ENCODE results near the gene BRD1.

DNA sequence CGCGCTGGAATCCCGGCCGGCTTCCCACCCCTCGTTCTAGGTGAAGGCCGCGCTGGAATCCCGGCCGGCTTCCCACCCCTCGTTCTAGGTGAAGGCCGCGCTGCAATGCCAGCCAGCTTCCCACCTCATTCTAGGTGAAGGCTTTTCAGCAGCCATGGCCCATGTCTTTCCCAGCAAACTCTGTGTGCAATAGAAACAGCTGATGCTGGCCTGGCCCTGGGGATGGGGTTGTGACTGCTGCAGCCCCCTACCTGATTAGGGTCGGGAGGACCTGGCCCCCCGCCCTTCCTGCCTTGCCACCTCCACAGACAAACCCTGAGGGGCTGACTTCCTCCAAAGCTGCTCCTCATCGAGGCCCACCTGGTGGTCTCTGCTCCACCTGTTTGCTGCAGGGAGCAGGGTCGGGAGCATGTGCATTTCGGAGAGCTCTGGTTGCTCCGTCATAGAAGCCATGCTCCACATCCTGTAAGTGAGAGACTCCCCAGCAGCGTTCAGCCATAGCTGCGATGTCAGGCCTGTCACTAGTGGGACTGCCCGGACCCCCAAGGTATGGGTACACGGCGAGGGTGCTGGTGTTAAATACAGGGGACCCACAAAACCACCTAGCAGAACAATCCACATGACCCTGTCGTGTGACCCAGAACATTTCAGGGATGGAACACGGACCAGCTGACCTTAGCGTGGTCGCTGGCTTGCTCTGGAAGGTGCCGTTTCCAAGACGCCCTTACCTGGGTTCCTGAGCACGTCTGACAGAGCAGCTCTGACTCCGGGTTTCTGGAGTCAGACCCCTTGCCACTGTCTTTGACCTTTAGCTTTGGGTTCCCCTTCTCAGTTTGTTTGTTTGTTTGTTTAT lies 29.3 kb upstream of the BRD1 start:
- TF ChIP-seq, protein P1, sequence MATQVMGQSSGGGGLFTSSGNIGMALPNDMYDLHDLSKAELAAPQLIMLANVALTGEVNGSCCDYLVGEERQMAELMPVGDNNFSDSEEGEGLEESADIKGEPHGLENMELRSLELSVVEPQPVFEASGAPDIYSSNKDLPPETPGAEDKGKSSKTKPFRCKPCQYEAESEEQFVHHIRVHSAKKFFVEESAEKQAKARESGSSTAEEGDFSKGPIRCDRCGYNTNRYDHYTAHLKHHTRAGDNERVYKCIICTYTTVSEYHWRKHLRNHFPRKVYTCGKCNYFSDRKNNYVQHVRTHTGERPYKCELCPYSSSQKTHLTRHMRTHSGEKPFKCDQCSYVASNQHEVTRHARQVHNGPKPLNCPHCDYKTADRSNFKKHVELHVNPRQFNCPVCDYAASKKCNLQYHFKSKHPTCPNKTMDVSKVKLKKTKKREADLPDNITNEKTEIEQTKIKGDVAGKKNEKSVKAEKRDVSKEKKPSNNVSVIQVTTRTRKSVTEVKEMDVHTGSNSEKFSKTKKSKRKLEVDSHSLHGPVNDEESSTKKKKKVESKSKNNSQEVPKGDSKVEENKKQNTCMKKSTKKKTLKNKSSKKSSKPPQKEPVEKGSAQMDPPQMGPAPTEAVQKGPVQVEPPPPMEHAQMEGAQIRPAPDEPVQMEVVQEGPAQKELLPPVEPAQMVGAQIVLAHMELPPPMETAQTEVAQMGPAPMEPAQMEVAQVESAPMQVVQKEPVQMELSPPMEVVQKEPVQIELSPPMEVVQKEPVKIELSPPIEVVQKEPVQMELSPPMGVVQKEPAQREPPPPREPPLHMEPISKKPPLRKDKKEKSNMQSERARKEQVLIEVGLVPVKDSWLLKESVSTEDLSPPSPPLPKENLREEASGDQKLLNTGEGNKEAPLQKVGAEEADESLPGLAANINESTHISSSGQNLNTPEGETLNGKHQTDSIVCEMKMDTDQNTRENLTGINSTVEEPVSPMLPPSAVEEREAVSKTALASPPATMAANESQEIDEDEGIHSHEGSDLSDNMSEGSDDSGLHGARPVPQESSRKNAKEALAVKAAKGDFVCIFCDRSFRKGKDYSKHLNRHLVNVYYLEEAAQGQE (IDR thresholded peaks at IDR 0.05; ENCODE audit: insufficient read depth in 1 of 2, low read depth in 2 of 2, low read length in 2 of 2): no peak
- no peak for TF ChIP-seq POLR2AphosphoS5 (IDR thresholded peaks at IDR 0.05; ENCODE audit: low read depth, low read length)
- TF ChIP-seq TAF1 (IDR thresholded peaks at IDR 0.05; ENCODE audit: borderline replicate concordance, insufficient read depth, low read length): no peak
- TF ChIP-seq SIN3A (IDR thresholded peaks at IDR 0.05; ENCODE audit: borderline replicate concordance, insufficient read depth, low read length): no peak
- no peak for TF ChIP-seq FOXP2 (optimal IDR thresholded peaks at IDR 0.05; ENCODE audit: borderline replicate concordance, extremely low read depth, extremely low read length, insufficient read depth)
